ENCODE results near the gene EFEMP2.

The EFEMP2 gene

GRCh38 chr11:65821107-65821506, 51.5 kb downstream of the EFEMP2 start:
- no peak for DNase-seq

- peak; percentile 93 for DNase-seq
Measured at GRCh38 chr11:65817835-65818680, 54.5 kb downstream of the EFEMP2 start.

GRCh38 chr11:65817312-65817834, 55.2 kb downstream of the EFEMP2 start:
- no peak for DNase-seq

- no peak for DNase-seq
Measured at GRCh38 chr11:65816696-65817095, 55.9 kb downstream of the EFEMP2 start.

Measured in right hindlimb (tissue), 1 donor.